ENCODE results near the gene OR8D2. TPM values are rescaled to one million over a fixed set of nuclear protein-coding genes. Genes with fewer than 3 reads are reported as not detected.

OR8D2 gene
- total RNA-seq, 2 donors from 2014 or later = not detected

GRCh38 chr11:124307093-124307492, 12.9 kb downstream of the OR8D2 start:
- H3K9me3 ChIP-seq = no peaks in the 10 kb centered on the region
- H3K36me3 ChIP-seq = no peaks in the 10 kb centered on the region
- no peak for DNase-seq
- no peak for TF ChIP-seq CTCF (IDR thresholded peaks at IDR 0.05)
- H3K27ac ChIP-seq = no peak overlapping the region
- no peaks in the 10 kb centered on the region for H3K4me1 ChIP-seq
- H3K27me3 ChIP-seq = no peaks in the 10 kb centered on the region
- H3K4me3 ChIP-seq = no peak overlapping the region
- no peak overlapping the region for H3K9ac ChIP-seq (ENCODE audit: low read depth in 2 of 2, low read length in 2 of 2)
- intact Hi-C loops (cut with DNase I) = no loop called here

- DNase-seq = no peak
- Histone ChIP-seq H3K27me3 (no peaks in the 10 kb centered on the region), H3K27ac (no peak overlapping the region), H3K36me3 (no peaks in the 10 kb centered on the region), H3K9me3 (no peaks in the 10 kb centered on the region), H3K4me1 (no peaks in the 10 kb centered on the region), H3K4me3 (no peak overlapping the region), H3K9ac (ENCODE audit: low read depth in 2 of 2, low read length in 2 of 2) (no peak overlapping the region)
- no peak for TF ChIP-seq CTCF (IDR thresholded peaks at IDR 0.05)
- intact Hi-C loops (cut with DNase I) = no loop called here
These were observed 17.5 kb downstream of the OR8D2 start for GRCh38 chr11:124302347-124303125.

GRCh38 chr11:124301548-124301947, 18.4 kb downstream of the OR8D2 start:
- Histone ChIP-seq H3K27me3 (no peaks in the 10 kb centered on the region), H3K27ac (no peak overlapping the region), H3K4me3 (no peak overlapping the region), H3K9me3 (no peaks in the 10 kb centered on the region), H3K36me3 (no peaks in the 10 kb centered on the region), H3K9ac (ENCODE audit: low read depth in 2 of 2, low read length in 2 of 2) (no peak overlapping the region), H3K4me1 (no peaks in the 10 kb centered on the region)
- DNase-seq = no peak
- TF ChIP-seq CTCF (IDR thresholded peaks at IDR 0.05) = no peak
- intact Hi-C loops (cut with DNase I) = no loop called here

- Histone ChIP-seq H3K9me3 (no peaks in the 10 kb centered on the region), H3K4me3 (no peak overlapping the region), H3K36me3 (no peaks in the 10 kb centered on the region), H3K27me3 (no peaks in the 10 kb centered on the region), H3K4me1 (no peaks in the 10 kb centered on the region), H3K9ac (ENCODE audit: low read depth in 2 of 2, low read length in 2 of 2) (no peak overlapping the region), H3K27ac (no peak overlapping the region)
- DNase-seq = no peak
- intact Hi-C loops (cut with DNase I) = no loop called here
- TF ChIP-seq CTCF (IDR thresholded peaks at IDR 0.05) = no peak
These were observed 22.1 kb downstream of the OR8D2 start for GRCh38 chr11:124297921-124298320.

GRCh38 chr11:124296016-124296415, 24.0 kb downstream of the OR8D2 start:
- Histone ChIP-seq H3K4me3 (no peak overlapping the region), H3K9ac (ENCODE audit: low read depth in 2 of 2, low read length in 2 of 2) (no peak overlapping the region), H3K36me3 (no peaks in the 10 kb centered on the region), H3K4me1 (no peaks in the 10 kb centered on the region), H3K27me3 (no peaks in the 10 kb centered on the region), H3K9me3 (no peaks in the 10 kb centered on the region), H3K27ac (no peak overlapping the region)
- intact Hi-C loops (cut with DNase I) = no loop called here
- TF ChIP-seq CTCF (IDR thresholded peaks at IDR 0.05) = no peak
- DNase-seq = no peak

Measured in colonic mucosa (tissue), 4 donors.